ENCODE results near the gene ITGAE. TPM values are rescaled to one million over a fixed set of nuclear protein-coding genes. Genes with fewer than 3 reads are reported as not detected.
"Not testable (repeated sequence)": the region's sequence is repeated elsewhere in the genome, so short reads cannot be mapped to it uniquely, and the experiment has no call there.

ITGAE gene
- total RNA-seq, 1 donor from 2014 or later, result 8.7 TPM

DNA sequence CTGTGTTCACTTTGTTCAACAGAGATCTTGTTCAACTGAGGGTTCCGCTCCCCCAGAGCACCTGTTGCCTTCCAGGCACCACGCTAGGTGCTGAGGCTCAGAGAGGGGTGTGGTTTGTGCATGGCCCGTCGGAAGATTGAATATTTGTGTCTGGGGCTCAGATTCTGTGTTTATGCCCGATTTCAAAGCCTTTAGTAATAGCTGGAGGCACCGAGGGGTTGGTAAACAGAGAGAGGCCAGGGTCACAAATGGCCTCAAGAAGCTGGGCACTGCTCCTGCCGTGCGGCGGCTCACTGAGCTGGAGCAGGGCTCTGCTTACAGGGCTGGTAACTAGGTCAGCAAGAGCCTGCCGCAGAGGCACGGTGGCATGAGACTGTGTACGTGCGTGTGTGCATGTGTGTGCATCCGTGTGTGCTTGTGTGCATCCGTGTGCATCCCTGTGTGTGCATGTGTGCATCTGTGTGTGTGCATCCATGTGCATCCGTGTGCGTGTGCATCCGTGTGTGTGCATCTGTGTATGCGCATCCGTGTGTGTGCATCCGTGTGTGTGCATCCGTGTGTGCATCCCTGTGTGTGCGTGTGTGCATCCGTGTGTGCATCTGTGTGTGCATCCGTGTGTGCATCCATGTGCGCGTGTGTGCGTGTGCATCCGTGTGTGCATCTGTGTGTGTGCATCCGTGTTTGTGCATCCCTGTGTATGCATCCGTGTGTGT lies 5.4 kb downstream of the ITGAE start:
- peak; percentile 64 for DNase-seq (ENCODE audit: low read depth)

DNA sequence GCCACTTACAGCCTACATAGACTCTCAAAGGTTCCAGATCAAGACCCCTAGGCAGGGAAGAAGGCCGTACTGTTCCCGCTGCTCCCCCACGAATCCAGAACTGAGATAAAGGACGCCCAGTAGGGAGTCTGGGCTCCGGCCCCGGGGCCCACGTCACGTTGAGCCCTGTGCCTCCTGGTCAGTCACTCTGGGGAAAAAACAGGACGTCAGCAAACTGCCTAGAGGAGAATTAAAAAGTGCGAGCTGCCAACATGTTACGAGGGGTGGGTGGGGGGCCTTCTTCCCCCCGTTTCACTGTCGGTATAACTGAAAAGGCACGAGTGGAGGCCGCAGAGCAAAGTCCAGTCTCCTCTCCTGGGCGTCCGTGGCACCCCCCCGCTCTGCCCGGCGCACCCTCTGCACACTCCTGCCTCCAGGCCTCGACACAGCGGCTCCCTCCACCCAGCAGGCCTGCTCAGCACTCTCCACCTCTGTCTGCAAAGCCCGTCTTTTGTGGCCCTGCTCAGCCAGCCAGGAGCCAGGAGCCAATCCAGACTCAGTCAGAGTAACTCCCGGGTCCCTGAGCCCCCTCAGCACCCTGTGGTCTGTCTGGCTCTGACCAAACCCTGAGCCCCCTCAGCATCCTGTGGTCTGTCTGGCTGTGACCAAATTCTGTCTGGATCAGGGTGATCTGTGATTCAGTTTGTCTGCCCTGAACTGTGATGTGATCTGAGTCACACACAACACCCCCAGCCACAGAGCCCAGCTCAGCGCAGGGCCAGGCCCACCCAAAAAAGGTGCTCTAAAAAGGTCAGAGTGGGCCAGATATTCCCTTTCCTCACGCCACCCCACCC lies 6.2 kb downstream of the ITGAE start:
- DNase-seq (ENCODE audit: low read depth), result peak; percentile 77

- DNase-seq (ENCODE audit: low read depth), result not testable (repeated sequence)
Observed at GRCh38 chr17:3794152-3794551, 6.8 kb downstream of the ITGAE start.

DNA sequence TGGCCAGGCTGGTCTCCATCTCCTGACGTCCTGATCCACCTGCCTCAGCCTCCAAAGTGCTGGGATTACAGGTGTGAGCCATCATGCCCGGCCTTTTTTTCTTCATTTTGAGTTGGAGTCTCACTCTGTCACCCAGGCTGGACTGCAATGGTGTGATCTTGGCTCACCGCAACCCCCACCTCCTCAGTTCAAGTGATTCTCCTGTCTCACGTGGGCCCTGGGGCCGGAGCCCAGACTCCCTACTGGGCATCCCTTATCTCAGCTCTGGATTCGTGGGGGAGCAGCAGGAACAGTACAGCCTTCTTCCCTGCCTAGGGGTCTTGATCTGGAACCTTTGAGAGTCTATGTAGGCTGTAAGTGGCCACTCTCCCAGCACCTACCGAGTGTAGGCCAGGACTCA lies 7.7 kb downstream of the ITGAE start:
- not testable (repeated sequence) for DNase-seq (ENCODE audit: low read depth)

DNA sequence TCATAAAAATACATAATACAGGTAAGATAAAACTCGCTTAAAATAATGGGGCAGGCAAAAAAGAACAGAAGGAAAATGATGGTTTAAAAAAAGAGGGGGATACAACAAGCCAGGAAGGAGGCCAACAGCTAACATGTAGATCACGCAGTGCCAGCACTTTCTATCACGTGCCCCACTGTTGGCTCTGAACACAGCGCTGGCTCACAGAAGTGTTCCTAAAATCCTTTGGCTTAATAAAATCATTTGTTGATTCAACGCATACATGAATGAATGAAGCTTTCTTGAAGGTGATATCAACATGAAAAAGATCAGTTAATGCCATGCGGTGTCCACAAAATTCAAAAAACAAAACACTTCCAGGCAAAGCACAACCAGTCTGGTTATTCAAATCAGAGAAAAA lies 8.5 kb downstream of the ITGAE start:
- DNase-seq (ENCODE audit: low read depth), result no peak

GRCh38 chr17:3788200-3788599 lies 12.8 kb downstream of the ITGAE start:
- DNase-seq (ENCODE audit: low read depth), result no peak

- DNase-seq (ENCODE audit: low read depth), result not testable (repeated sequence)
Observed at GRCh38 chr17:3785323-3785722, 15.7 kb downstream of the ITGAE start.

DNA sequence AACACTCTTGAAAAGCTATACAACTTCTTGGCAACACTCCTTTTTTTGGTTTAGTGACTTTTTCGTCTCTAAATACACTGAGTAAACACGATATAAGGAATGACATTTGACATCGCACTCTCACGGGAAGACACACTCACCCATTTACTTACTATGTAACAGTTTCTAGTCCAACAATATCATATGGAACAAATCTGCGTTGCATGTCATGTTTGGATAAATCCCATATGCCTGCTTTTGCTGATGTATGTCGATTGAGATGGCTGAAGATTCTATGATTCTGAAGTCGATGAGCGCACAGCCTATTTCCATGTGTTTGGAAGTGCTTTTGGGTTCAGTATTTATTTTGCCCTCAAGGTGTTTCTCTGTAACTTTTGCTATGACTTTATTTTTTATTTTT lies 18.2 kb downstream of the ITGAE start:
- DNase-seq (ENCODE audit: low read depth), result no peak

- no peak for DNase-seq (ENCODE audit: low read depth)
Observed at GRCh38 chr17:3780986-3781385, 20.0 kb downstream of the ITGAE start.

DNA sequence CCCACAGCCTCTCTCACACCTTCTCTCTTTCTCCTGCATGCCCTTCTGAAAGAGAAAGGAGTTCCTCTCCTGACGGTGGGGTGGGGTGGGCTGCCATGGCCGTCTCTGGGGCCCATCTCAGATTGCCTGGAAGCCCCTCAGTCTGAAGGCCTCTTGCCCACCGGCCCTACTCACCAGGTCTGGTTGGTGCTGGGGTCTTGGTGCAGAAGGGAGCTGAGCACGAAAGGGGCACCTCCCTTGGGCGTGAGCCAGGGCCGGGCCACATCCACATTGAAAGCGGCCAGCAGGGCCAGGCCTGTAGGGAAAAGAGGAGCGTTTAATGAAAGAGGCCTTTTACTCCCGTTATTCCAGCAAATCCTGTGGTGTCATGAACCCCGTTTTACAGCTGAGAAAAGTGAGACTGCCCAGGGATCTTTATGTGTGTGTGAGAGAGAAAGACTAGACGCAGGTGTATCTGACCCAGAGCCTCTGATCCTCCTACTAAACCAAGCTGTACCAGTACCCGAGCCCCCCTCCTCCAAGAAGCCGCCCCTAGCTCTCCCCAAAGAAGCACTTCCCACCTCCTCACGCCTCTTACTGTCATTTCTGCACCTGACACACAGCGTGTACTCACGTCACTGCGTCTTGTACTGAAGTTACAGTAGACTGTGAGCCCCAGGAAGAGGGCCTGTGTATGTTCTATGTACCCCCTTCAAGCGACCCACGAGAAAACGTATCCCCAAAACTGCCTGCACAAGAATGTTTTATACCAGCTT lies 23.4 kb downstream of the ITGAE start:
- DNase-seq (ENCODE audit: low read depth), result no peak

GRCh38 chr17:3773966-3774365 lies 27.0 kb downstream of the ITGAE start:
- DNase-seq (ENCODE audit: low read depth), result no peak

DNA sequence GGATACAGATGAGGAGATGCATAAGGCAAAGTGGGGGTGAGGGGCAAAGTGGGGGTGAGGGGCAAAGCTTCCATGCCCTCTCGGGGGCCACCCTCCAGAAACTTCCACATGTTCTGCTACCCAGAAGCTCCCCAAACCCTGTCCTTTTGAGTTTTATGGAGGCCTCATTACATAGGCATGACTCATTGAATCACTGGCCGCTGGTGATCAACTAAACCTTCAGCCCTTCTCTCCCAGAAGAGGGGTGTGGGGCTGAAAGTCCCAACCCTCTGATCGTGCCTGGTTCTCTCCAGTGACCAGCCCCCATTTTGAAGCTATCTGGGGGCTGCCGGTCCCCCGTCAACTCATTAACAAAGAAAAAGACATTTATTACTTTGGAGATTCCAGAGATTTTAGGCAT lies 27.5 kb downstream of the ITGAE start:
- peak; percentile 67 for DNase-seq (ENCODE audit: low read depth)

GRCh38 chr17:3772764-3773163 lies 28.2 kb downstream of the ITGAE start:
- no peak for DNase-seq (ENCODE audit: low read depth)

DNA sequence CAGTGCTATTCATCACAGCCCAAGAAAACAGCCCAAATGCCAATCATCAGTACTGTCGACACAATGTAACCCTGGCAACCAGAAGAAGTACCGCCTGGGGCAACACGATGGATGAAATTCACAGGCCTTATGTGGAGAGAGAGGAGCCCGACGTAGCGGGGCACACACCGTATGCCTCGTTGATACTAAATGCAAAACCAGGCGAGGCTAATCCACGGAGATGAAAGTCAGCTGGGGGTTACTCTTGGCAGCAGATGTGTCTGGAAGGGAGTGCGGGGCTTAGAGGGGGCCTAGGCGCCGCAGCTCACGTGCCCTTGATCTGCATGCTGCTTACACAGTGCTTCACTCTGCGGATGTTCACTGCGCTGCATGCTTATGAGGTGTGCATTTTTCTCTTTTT lies 29.8 kb downstream of the ITGAE start:
- no peak for DNase-seq (ENCODE audit: low read depth)

- DNase-seq (ENCODE audit: low read depth), result no peak
Observed at GRCh38 chr17:3770466-3770865, 30.5 kb downstream of the ITGAE start.

- DNase-seq (ENCODE audit: low read depth), result no peak
Observed at GRCh38 chr17:3768769-3769168, 32.2 kb downstream of the ITGAE start.

- DNase-seq (ENCODE audit: low read depth), result no peak
Observed at GRCh38 chr17:3768341-3768740, 32.6 kb downstream of the ITGAE start.

DNA sequence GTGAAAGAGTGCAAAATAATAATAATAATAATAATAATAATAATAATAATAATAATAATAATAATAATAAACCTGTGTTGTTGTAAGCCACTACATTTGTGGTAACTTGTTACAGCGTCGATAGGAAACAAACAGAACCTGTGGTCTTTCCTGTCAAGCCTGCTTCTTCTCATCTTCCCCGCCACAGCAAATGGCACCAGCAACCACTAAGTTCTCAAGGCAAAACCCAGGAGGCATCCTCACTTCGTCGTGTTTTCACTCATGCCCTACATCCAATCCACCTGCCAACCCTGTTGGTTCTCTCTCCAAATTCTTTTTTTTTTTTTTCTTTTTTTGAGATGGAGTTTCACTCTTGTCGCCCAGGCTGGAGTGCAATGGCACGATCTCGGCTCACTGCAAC lies 34.2 kb downstream of the ITGAE start:
- DNase-seq (ENCODE audit: low read depth), result no peak

- no peak for DNase-seq (ENCODE audit: low read depth)
Observed at GRCh38 chr17:3765981-3766380, 35.0 kb downstream of the ITGAE start.

GRCh38 chr17:3763777-3764170 lies 37.2 kb downstream of the ITGAE start:
- no peak for DNase-seq (ENCODE audit: low read depth)

GRCh38 chr17:3762922-3763776 lies 37.8 kb downstream of the ITGAE start:
- no peak for DNase-seq (ENCODE audit: low read depth)

All from renal cortical epithelial cell (primary cell).